CD4-positive, CD25-positive, alpha-beta regulatory T cell (primary cell): ENCODE measurements around the gene KCTD8. TPM values are rescaled to one million over a fixed set of nuclear protein-coding genes. Genes with fewer than 3 reads are reported as not detected.

Source experiments
- ATAC-seq, 2 donors: fragments of 150-1000 bp; cut with Tn5 transposase; one replicate each; pipeline ENCODE4 v1.10.0; 2021; ENCODE audit warnings: low read depth in 2 of 2, moderate number of reproducible peaks in 2 of 2, moderate library complexity in 1 of 2
- DNase-seq, 3 donors: peaks; one replicate each; pipeline versions ENCODE4 v3.0.0 to v3.0.0-alpha.2; 2012 to 2022; ENCODE audit warnings: mixed read lengths in 1 of 3
- H3K27ac ChIP-seq: one replicate; pipeline ENCODE4 v1.7.0; 2013; ENCODE audit warnings: mild to moderate bottlenecking, low read length; ENCODE audit not compliant: insufficient read depth, poor library complexity, severe bottlenecking
- H3K27me3 ChIP-seq: one replicate; pipeline ENCODE4 v1.7.0; 2013; ENCODE audit warnings: low read length; ENCODE audit not compliant: control insufficient read depth, insufficient read depth
- H3K36me3 ChIP-seq: one replicate; pipeline ENCODE4 v1.7.0; 2013; ENCODE audit warnings: mild to moderate bottlenecking, low read length, moderate library complexity; ENCODE audit not compliant: control insufficient read depth, insufficient read depth
- H3K4me1 ChIP-seq: 2 replicates; pipeline ENCODE4 v1.7.0; 2013; ENCODE audit warnings: mild to moderate bottlenecking, low read length; ENCODE audit not compliant: insufficient read depth, control insufficient read depth, poor library complexity, severe bottlenecking
- H3K4me3 ChIP-seq: one replicate; pipeline ENCODE4 v1.7.0; 2013; ENCODE audit warnings: low read depth, mild to moderate bottlenecking, low read length, moderate library complexity
- H3K9me3 ChIP-seq, 2 experiments: 1 replicate in 1 of 2; 2 replicates in 1 of 2; pipeline ENCODE4 v1.7.0; 2013; ENCODE audit warnings: low read length in 2 of 2, mild to moderate bottlenecking in 1 of 2, moderate library complexity in 1 of 2; ENCODE audit not compliant: control insufficient read depth in 2 of 2
- H3K27ac Mint-ChIP-seq, 3 donors: one replicate each; pipeline ENCODE4 v1.8.0; 2020 to 2022; ENCODE audit warnings: mild to moderate bottlenecking in 3 of 3, mixed read lengths in 3 of 3, moderate library complexity in 2 of 3
- H3K27me3 Mint-ChIP-seq: one replicate; pipeline ENCODE4 v1.8.0; 2022; ENCODE audit warnings: mild to moderate bottlenecking, mixed read lengths
- H3K36me3 Mint-ChIP-seq: one replicate; pipeline ENCODE4 v1.8.0; 2020; ENCODE audit warnings: mixed read lengths
- H3K4me1 Mint-ChIP-seq, 4 donors: one replicate each; pipeline ENCODE4 v1.8.0; 2020 to 2022; ENCODE audit warnings: mixed read lengths in 4 of 4, mild to moderate bottlenecking in 1 of 4
- H3K4me3 Mint-ChIP-seq, 4 donors: one replicate each; pipeline ENCODE4 v1.8.0; 2020 to 2022; ENCODE audit warnings: mild to moderate bottlenecking in 4 of 4, mixed read lengths in 4 of 4, moderate library complexity in 3 of 4
- H3K9me3 Mint-ChIP-seq, 7 donors: one replicate each; pipeline ENCODE4 v1.8.0; 2020 to 2022; ENCODE audit warnings: mixed read lengths in 7 of 7, mild to moderate bottlenecking in 3 of 7, moderate library complexity in 2 of 7
- polyA plus RNA-seq, 4 donors: library from polyadenylated mRNA; unstranded; fragments of 300-500 nt; fragmentation: Illumina TruSeq; gene quantifications; one replicate each; pipeline ENCODE4 v1.2.3, GENCODE V29; 2021
- total RNA-seq: library from RNA; stranded (reverse); gene quantifications from one replicate; pipeline ENCODE4 v1.2.3, GENCODE V29; 2022

KCTD8 gene
- total and polyA plus RNA-seq, 5 donors from 2014 or later = not detected

DNA sequence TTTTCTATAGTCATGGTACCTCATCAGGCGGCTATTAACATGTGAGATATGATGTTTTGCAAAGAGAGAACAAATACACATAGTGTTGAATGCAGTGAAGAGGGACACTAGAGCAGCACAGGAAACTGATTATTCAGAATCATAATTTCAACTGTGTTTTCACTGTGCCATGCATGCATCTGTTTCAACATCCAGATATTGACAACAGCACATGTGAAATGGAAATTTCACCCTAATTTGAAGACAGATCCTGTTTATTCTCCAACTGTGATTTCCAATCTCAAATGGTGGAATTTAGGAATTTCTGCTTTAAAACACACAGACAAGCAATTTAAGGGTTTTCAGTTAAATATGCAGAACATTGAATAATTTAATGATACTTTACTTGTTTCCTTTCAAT lies 288.6 kb downstream of the KCTD8 start:
- H3K36me3 ChIP-seq = no peaks in the 10 kb centered on the region
- no peak overlapping the region for H3K4me3 Mint-ChIP-seq
- no peaks in the 10 kb centered on the region for H3K27me3 ChIP-seq
- H3K27ac ChIP-seq = no peak overlapping the region
- DNase-seq (no peak), ATAC-seq (no peak)
- no peak overlapping the region for H3K4me3 ChIP-seq
- H3K36me3 Mint-ChIP-seq = no peaks in the 10 kb centered on the region
- H3K27me3 Mint-ChIP-seq = no peaks in the 10 kb centered on the region
- peaks cover 2 to 12% (median 9%) of the 10 kb centered on the region in 7 donors for H3K9me3 Mint-ChIP-seq
- H3K27ac Mint-ChIP-seq = no peak overlapping the region
- no peaks in the 10 kb centered on the region for H3K9me3 ChIP-seq
- H3K4me1 Mint-ChIP-seq = no peaks in the 10 kb centered on the region
- H3K4me1 ChIP-seq = no peaks in the 10 kb centered on the region

GRCh38 chr4:44157611-44158277 lies 290.9 kb downstream of the KCTD8 start:
- peaks cover 0 to 15% (median 9%) of the 10 kb centered on the region in 7 donors for H3K9me3 Mint-ChIP-seq
- no peaks in the 10 kb centered on the region for H3K27me3 Mint-ChIP-seq
- H3K36me3 Mint-ChIP-seq = no peaks in the 10 kb centered on the region
- no peak for ATAC-seq
- no peak overlapping the region for H3K27ac Mint-ChIP-seq
- no peaks in the 10 kb centered on the region for H3K36me3 ChIP-seq
- H3K9me3 ChIP-seq = no peaks in the 10 kb centered on the region
- H3K4me3 Mint-ChIP-seq = no peak overlapping the region
- H3K27ac ChIP-seq = no peak overlapping the region
- H3K4me1 Mint-ChIP-seq = no peaks in the 10 kb centered on the region
- DNase-seq = no peak
- no peaks in the 10 kb centered on the region for H3K27me3 ChIP-seq
- no peak overlapping the region for H3K4me3 ChIP-seq
- H3K4me1 ChIP-seq = no peaks in the 10 kb centered on the region

DNA sequence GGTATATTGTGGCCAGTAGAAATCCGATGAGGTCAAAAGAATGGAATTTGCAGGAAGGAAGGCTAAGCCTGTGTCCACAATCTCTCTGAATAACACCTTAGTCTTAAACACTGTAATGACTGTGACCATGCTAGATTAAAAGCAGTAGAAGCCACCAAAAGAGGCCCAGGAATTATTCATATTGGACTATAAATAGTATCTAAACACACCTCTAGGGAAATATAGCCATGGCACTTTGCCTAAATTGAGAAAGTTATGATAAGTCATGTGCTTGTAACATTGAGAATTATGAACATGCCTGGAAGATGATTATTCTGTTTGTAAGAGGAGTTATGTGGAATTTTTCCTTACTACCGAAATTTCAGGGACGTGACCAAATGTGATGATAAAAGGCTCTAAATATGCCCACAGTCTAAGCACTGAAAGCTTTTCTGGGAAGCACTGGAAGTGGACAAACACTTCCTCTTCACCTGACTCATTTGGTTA lies 298.5 kb downstream of the KCTD8 start:
- no peak for ATAC-seq
- peak overlapping the region in 1 of 4 donors; percentile 2 for H3K4me3 Mint-ChIP-seq
- H3K9me3 ChIP-seq = peaks cover 2 to 5% of the 10 kb centered on the region in 2 experiments
- H3K4me3 ChIP-seq = no peak overlapping the region
- no peaks in the 10 kb centered on the region for H3K36me3 ChIP-seq
- no peak overlapping the region for H3K27ac ChIP-seq
- no peaks in the 10 kb centered on the region for H3K27me3 Mint-ChIP-seq
- H3K4me1 Mint-ChIP-seq = no peaks in the 10 kb centered on the region
- H3K27me3 ChIP-seq = no peaks in the 10 kb centered on the region
- H3K36me3 Mint-ChIP-seq = no peaks in the 10 kb centered on the region
- H3K9me3 Mint-ChIP-seq = peaks cover 0 to 7% (median 2%) of the 10 kb centered on the region in 7 donors
- H3K4me1 ChIP-seq = no peaks in the 10 kb centered on the region
- no peak for DNase-seq
- peak overlapping the region in 1 of 3 donors; percentile 61 for H3K27ac Mint-ChIP-seq

GRCh38 chr4:44149282-44149681 lies 299.3 kb downstream of the KCTD8 start:
- DNase-seq (no peak), ATAC-seq (no peak)
- Mint-ChIP-seq H3K27ac (no peak overlapping the region), H3K4me3 (no peak overlapping the region), H3K4me1 (no peaks in the 10 kb centered on the region), H3K36me3 (no peaks in the 10 kb centered on the region), H3K27me3 (no peaks in the 10 kb centered on the region), H3K9me3 (peaks cover 0 to 7% (median 1%) of the 10 kb centered on the region in 7 donors)
- H3K9me3 ChIP-seq = peaks cover 2 to 5% of the 10 kb centered on the region in 2 experiments
- H3K27ac ChIP-seq = no peak overlapping the region
- no peaks in the 10 kb centered on the region for H3K36me3 ChIP-seq
- no peak overlapping the region for H3K4me3 ChIP-seq
- H3K4me1 ChIP-seq = no peaks in the 10 kb centered on the region
- no peaks in the 10 kb centered on the region for H3K27me3 ChIP-seq

GRCh38 chr4:44147571-44148075 lies 301.0 kb downstream of the KCTD8 start:
- no peak overlapping the region for H3K27ac Mint-ChIP-seq
- Histone ChIP-seq H3K4me3 (no peak overlapping the region), H3K27ac (no peak overlapping the region), H3K9me3 (peaks cover 2 to 5% of the 10 kb centered on the region in 2 experiments), H3K27me3 (no peaks in the 10 kb centered on the region), H3K4me1 (no peaks in the 10 kb centered on the region), H3K36me3 (no peaks in the 10 kb centered on the region)
- H3K27me3 Mint-ChIP-seq = no peaks in the 10 kb centered on the region
- no peaks in the 10 kb centered on the region for H3K36me3 Mint-ChIP-seq
- peaks cover 0 to 7% (median 4%) of the 10 kb centered on the region in 7 donors for H3K9me3 Mint-ChIP-seq
- no peak for DNase-seq
- H3K4me3 Mint-ChIP-seq = no peak overlapping the region
- no peaks in the 10 kb centered on the region for H3K4me1 Mint-ChIP-seq
- no peak for ATAC-seq

DNA sequence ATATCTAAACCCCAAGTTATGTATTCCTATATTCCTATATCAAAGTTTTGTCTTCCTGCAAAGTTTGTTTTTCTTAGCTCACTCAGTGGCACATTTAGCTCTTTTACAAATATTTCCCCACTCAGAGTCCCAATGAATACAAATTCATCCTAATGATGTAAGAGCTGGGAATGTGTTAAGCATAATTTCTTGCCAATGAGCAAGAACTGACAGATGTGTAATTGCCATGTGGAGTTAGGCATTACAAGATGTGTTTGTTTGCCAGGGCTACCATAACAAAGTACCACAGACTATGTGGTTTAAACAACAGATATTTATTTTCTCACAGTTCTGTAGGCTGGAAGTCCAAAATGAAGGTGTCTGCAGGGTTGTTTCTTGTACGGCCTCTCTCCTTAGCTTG lies 302.1 kb downstream of the KCTD8 start:
- Mint-ChIP-seq H3K27ac (no peak overlapping the region), H3K27me3 (no peaks in the 10 kb centered on the region)

DNA sequence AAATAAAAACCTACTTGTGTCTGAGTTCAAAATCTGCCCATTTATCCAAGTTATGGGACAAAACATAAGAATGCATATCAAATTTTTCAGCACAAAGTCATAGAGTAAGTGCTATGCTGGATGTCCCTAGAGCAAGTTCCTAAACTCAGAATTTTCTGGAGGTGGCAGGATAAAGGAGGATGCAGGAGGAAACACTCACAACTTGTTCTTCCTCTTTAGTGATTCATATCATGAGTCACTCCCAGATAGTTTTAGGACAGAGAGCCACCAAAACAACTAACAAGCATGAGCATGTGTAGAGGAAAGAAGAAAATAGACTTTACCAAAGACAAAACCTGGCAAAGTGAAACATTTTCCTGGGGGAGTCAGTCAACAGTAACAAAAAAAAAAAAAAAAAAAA lies 302.7 kb downstream of the KCTD8 start:
- Mint-ChIP-seq H3K4me3 (no peak overlapping the region), H3K27ac (no peak overlapping the region), H3K4me1 (no peaks in the 10 kb centered on the region), H3K9me3 (peaks cover 0 to 8% (median 4%) of the 10 kb centered on the region in 7 donors), H3K27me3 (no peaks in the 10 kb centered on the region), H3K36me3 (no peaks in the 10 kb centered on the region)
- Histone ChIP-seq H3K27ac (no peak overlapping the region), H3K4me3 (no peak overlapping the region), H3K36me3 (no peaks in the 10 kb centered on the region), H3K9me3 (peaks cover 2 to 5% of the 10 kb centered on the region in 2 experiments), H3K4me1 (no peaks in the 10 kb centered on the region), H3K27me3 (no peaks in the 10 kb centered on the region)
- no peak for DNase-seq
- ATAC-seq = no peak

More for the DNA sequence above, 302.1 kb downstream of the KCTD8 start:
- Mint-ChIP-seq H3K36me3 (no peaks in the 10 kb centered on the region), H3K9me3 (peaks cover 0 to 7% (median 5%) of the 10 kb centered on the region in 7 donors), H3K4me3 (no peak overlapping the region), H3K4me1 (no peaks in the 10 kb centered on the region)
- H3K36me3 ChIP-seq = no peaks in the 10 kb centered on the region
- no peak overlapping the region for H3K27ac ChIP-seq
- no peak overlapping the region for H3K4me3 ChIP-seq
- H3K27me3 ChIP-seq = no peaks in the 10 kb centered on the region
- H3K4me1 ChIP-seq = no peaks in the 10 kb centered on the region
- ATAC-seq = no peak
- peaks cover 2 to 5% of the 10 kb centered on the region in 2 experiments for H3K9me3 ChIP-seq
- DNase-seq = no peak

- Mint-ChIP-seq H3K36me3 (no peaks in the 10 kb centered on the region), H3K27me3 (no peaks in the 10 kb centered on the region), H3K4me3 (no peak overlapping the region), H3K4me1 (no peaks in the 10 kb centered on the region), H3K27ac (no peak overlapping the region), H3K9me3 (peaks cover 6 to 11% (median 8%) of the 10 kb centered on the region in 7 donors)
- no peak overlapping the region for H3K4me3 ChIP-seq
- H3K9me3 ChIP-seq = peaks cover 0 to 2% of the 10 kb centered on the region in 2 experiments
- no peaks in the 10 kb centered on the region for H3K36me3 ChIP-seq
- H3K4me1 ChIP-seq = no peaks in the 10 kb centered on the region
- no peak for DNase-seq
- H3K27ac ChIP-seq = no peak overlapping the region
- no peaks in the 10 kb centered on the region for H3K27me3 ChIP-seq
- no peak for ATAC-seq
Observed at GRCh38 chr4:44132526-44132925, 316.1 kb downstream of the KCTD8 start.
